IMR-90 (cell line): Measurements from ENCODE around the gene CTBP1. TPM values are rescaled to one million over a fixed set of nuclear protein-coding genes. Genes with fewer than 3 reads are reported as not detected.

Experiments used
- ATAC-seq: fragments of 200-7000 bp; cut with Tn5 transposase; 2 replicates; pipeline ENCODE4 v1.9.1; 2020; ENCODE audit warnings: low read depth, mild to moderate bottlenecking, moderate library complexity
- BruUV-seq: library from RNA; stranded (reverse); fragments of 400-500 nt; replicated peaks from 2 replicates; lab custom pipeline; 2021; lab: Mats Ljungman, UMichigan
- CTCF ChIA-PET: fragments of 300-600 bp; formaldehyde crosslinking; extraction: SDS; loops from one replicate; lab custom pipeline; 2021; ENCODE audit warnings: antibody characterized with exemption; lab: Yijun Ruan, JAX
- POLR2A ChIA-PET: fragments of 300-600 bp; sonication (Branson Sonifier 250); formaldehyde crosslinking; loops from one replicate; lab custom pipeline; 2022; ENCODE audit warnings: antibody characterized with exemption; ENCODE audit not compliant: unreplicated experiment; lab: Charles Lee
- DNase-seq: peaks from one replicate; pipeline ENCODE4 v3.0.0; 2013
- H2AFZ ChIP-seq: replicated peaks from 2 replicates; pipeline ENCODE3; 2013; ENCODE audit warnings: low read length, mild to moderate bottlenecking; ENCODE audit not compliant: poor library complexity
- H2AK5ac ChIP-seq: 2 replicates; pipeline ENCODE4 v1.6.1; 2013; ENCODE audit warnings: low read depth, low read length, inconsistent platforms
- H2AK9ac ChIP-seq: replicated peaks from 2 replicates; pipeline ENCODE3; 2013; ENCODE audit warnings: mild to moderate bottlenecking, low read depth, low read length, moderate library complexity; ENCODE audit not compliant: poor library complexity
- H2BK120ac ChIP-seq: 2 replicates; pipeline ENCODE4 v1.6.1; 2013; ENCODE audit warnings: low read depth, low read length, inconsistent platforms
- H2BK15ac ChIP-seq: 3 replicates; pipeline ENCODE4 v1.6.1; 2013; ENCODE audit warnings: low read depth, low read length, inconsistent platforms
- H2BK20ac ChIP-seq: 2 replicates; pipeline ENCODE4 v1.6.1; 2013; ENCODE audit warnings: low read depth, mild to moderate bottlenecking, inconsistent platforms, low read length, moderate library complexity
- H2BK5ac ChIP-seq: 2 replicates; pipeline ENCODE4 v1.6.1; 2013; ENCODE audit warnings: mild to moderate bottlenecking, low read depth, low read length, inconsistent platforms; ENCODE audit not compliant: poor library complexity, severe bottlenecking
- H3K14ac ChIP-seq: replicated peaks from 2 replicates; pipeline ENCODE4 v1.6.1; 2013; ENCODE audit warnings: low read depth, low read length, inconsistent platforms
- H3K18ac ChIP-seq: 2 replicates; pipeline ENCODE4 v1.6.1; 2013; ENCODE audit warnings: low read depth, low read length, control low read depth
- H3K23ac ChIP-seq: 2 replicates; pipeline ENCODE4 v1.6.1; 2013; ENCODE audit warnings: low read depth, low read length, inconsistent platforms
- H3K27ac ChIP-seq: 2 replicates; pipeline ENCODE4 v1.5.1; 2013; ENCODE audit warnings: mild to moderate bottlenecking, control low read depth, low read length; ENCODE audit not compliant: insufficient read depth
- H3K27me3 ChIP-seq: 2 replicates; pipeline ENCODE4 v1.6.1; 2013; ENCODE audit warnings: low read length; ENCODE audit not compliant: control insufficient read depth, insufficient read depth
- H3K36me3 ChIP-seq: 2 replicates; pipeline ENCODE4 v1.6.1; 2013; ENCODE audit warnings: low read length, mixed read lengths; ENCODE audit not compliant: control insufficient read depth, insufficient read depth
- H3K4ac ChIP-seq: 2 replicates; pipeline ENCODE4 v1.6.1; 2013; ENCODE audit warnings: low read depth, low read length, inconsistent platforms
- H3K4me1 ChIP-seq: 2 replicates; pipeline ENCODE4 v1.6.1; 2013; ENCODE audit warnings: low read length, mixed read lengths; ENCODE audit not compliant: control insufficient read depth, insufficient read depth
- H3K4me2 ChIP-seq: 2 replicates; pipeline ENCODE4 v1.6.1; 2013; ENCODE audit warnings: low read depth, mild to moderate bottlenecking, control low read depth, low read length, moderate library complexity
- H3K4me3 ChIP-seq: 2 replicates; pipeline ENCODE4 v1.5.1; 2013; ENCODE audit warnings: low read depth, mild to moderate bottlenecking, control low read depth, low read length, moderate library complexity; ENCODE audit not compliant: insufficient read depth
- H3K56ac ChIP-seq: 2 replicates; pipeline ENCODE4 v1.6.1; 2013; ENCODE audit warnings: low read length, inconsistent platforms; ENCODE audit not compliant: insufficient read depth; ENCODE audit errors: extremely low read depth
- H3K79me1 ChIP-seq, 2 experiments: 2 replicates each; pipeline ENCODE4 v1.6.1; 2013; ENCODE audit warnings: low read length in 2 of 2, inconsistent platforms in 1 of 2, low read depth in 1 of 2
- H3K9ac ChIP-seq: 2 replicates; pipeline ENCODE4 v1.6.1; 2013; ENCODE audit warnings: low read depth, low read length, control low read depth
- H3K9me1 ChIP-seq: 2 replicates; pipeline ENCODE4 v1.6.1; 2013; ENCODE audit warnings: low read length, inconsistent platforms; ENCODE audit not compliant: insufficient read depth
- H3K9me3 ChIP-seq: 2 replicates; pipeline ENCODE4 v1.6.1; 2013; ENCODE audit warnings: low read length; ENCODE audit not compliant: control insufficient read depth, insufficient read depth
- H4K20me1 ChIP-seq: 2 replicates; pipeline ENCODE4 v1.6.1; 2013; ENCODE audit warnings: low read length, inconsistent platforms; ENCODE audit not compliant: insufficient read depth
- H4K5ac ChIP-seq: 2 replicates; pipeline ENCODE4 v1.6.1; 2013; ENCODE audit warnings: mild to moderate bottlenecking, low read depth, low read length, control low read depth
- H4K8ac ChIP-seq, 2 experiments: 2 replicates each; pipeline ENCODE4 v1.6.1; 2013; ENCODE audit warnings: low read depth in 2 of 2, low read length in 2 of 2, control low read depth in 1 of 2, inconsistent platforms in 1 of 2
- H4K91ac ChIP-seq: 2 replicates; pipeline ENCODE4 v1.6.1; 2013; ENCODE audit warnings: low read depth, low read length, inconsistent platforms; ENCODE audit not compliant: insufficient read depth
- BHLHE40 ChIP-seq: fragments of 150-350 bp; IDR thresholded peaks from 2 replicates; pipeline ENCODE4 v1.6.1; 2016; ENCODE audit warnings: mild to moderate bottlenecking, low read depth, low read length
- CEBPB ChIP-seq: IDR thresholded peaks from 2 replicates; pipeline ENCODE4 v1.6.1; 2012; ENCODE audit warnings: low read depth, low read length, improper control_type of control experiment
- CHD1 ChIP-seq: IDR thresholded peaks from 2 replicates; pipeline ENCODE4 v1.6.1; 2012; ENCODE audit warnings: low read depth, low read length, improper control_type of control experiment
- FOS ChIP-seq: fragments of 150-350 bp; IDR thresholded peaks from 2 replicates; pipeline ENCODE4 v1.6.1; 2016; ENCODE audit warnings: low read depth, low read length
- MAFK ChIP-seq: IDR thresholded peaks from 2 replicates; pipeline ENCODE4 v1.6.1; 2012; ENCODE audit warnings: low read depth, low read length, improper control_type of control experiment
- MAZ ChIP-seq: IDR thresholded peaks from 2 replicates; pipeline ENCODE4 v1.6.1; 2012; ENCODE audit warnings: low read depth, mild to moderate bottlenecking, low read length, improper control_type of control experiment, moderate library complexity, borderline replicate concordance
- MXI1 ChIP-seq: IDR thresholded peaks from 2 replicates; pipeline ENCODE4 v1.6.1; 2012; ENCODE audit warnings: low read depth, mild to moderate bottlenecking, low read length, moderate library complexity, borderline replicate concordance
- NFE2L2 ChIP-seq: fragments of 150-350 bp; IDR thresholded peaks from 2 replicates; pipeline ENCODE4 v1.6.1; 2016; ENCODE audit warnings: low read depth, mild to moderate bottlenecking, low read length
- POLR2A ChIP-seq: IDR thresholded peaks from 2 replicates; pipeline ENCODE4 v1.6.1; 2012; ENCODE audit warnings: mild to moderate bottlenecking, low read depth, low read length
- RAD21 ChIP-seq: IDR thresholded peaks from 2 replicates; pipeline ENCODE4 v1.6.1; 2012; ENCODE audit warnings: low read length, improper control_type of control experiment
- SMC3 ChIP-seq: fragments of 150-350 bp; IDR thresholded peaks from 2 replicates; pipeline ENCODE4 v1.6.1; 2016; ENCODE audit warnings: low read depth, mild to moderate bottlenecking, antibody characterized with exemption, low read length, moderate library complexity
- WGBS, 2 experiments: methylation state at CpG; one replicate each; pipeline versions ENCODE4 v1.1.5 to v1.1.7; 2013; ENCODE audit warnings: missing lambda C conversion rate in 2 of 2; ENCODE audit not compliant: insufficient read length in 1 of 2; ENCODE audit errors: extremely low coverage in 2 of 2; 5-methylcytosine and 5-hydroxymethylcytosine counted together
- dilution Hi-C: fragments of 300-500 bp; cut with HindIII; formaldehyde crosslinking; loops from one replicate; pipeline ENCODE4 v1.14.3; 2018; ENCODE audit warnings: low sequenced_read_pairs; ENCODE audit not compliant: unreplicated experiment
- in situ Hi-C: fragments of 300-500 bp; cut with MboI; formaldehyde crosslinking; loops from 3 replicates; pipeline ENCODE4 v1.14.3; 2019; ENCODE audit warnings: low sequenced_read_pairs, inconsistent platforms, mixed read lengths
- intact Hi-C: fragments of 100-400 bp; cut with micrococcal nuclease; formaldehyde crosslinking; loops from 2 replicates; pipeline ENCODE4 v1.10.0; 2022
- polyA plus RNA-seq, 3 experiments: library from polyadenylated mRNA; depleted of rRNA; stranded (reverse); fragments of >200 nt; gene quantifications; 2 replicates each; pipeline ENCODE4 v1.2.3, GENCODE V29; 2012; ENCODE audit warnings: low replicate concordance in 1 of 3
- total RNA-seq: library from RNA; depleted of rRNA; stranded (reverse); fragments of >200 nt; gene quantifications from 2 replicates; pipeline ENCODE4 v1.2.3, GENCODE V29; 2012
- TF ChIP-seq, protein P1 (sequence below): conservative IDR thresholded peaks from 2 replicates; pipeline ENCODE4 v1.5.1; 2012; ENCODE audit warnings: mild to moderate bottlenecking, low read depth, low read length, improper control_type of control experiment
- TF ChIP-seq, protein P2 (sequence below): fragments of 150-350 bp; IDR thresholded peaks from 2 replicates; pipeline ENCODE4 v1.6.1; 2017; ENCODE audit warnings: mild to moderate bottlenecking, antibody characterized with exemption, low read length, low read depth

CTBP1 gene
- total and polyA plus RNA-seq, 2 of the 4 experiments (the other 2 are of a cell fraction): 147 to 212 TPM

DNA sequence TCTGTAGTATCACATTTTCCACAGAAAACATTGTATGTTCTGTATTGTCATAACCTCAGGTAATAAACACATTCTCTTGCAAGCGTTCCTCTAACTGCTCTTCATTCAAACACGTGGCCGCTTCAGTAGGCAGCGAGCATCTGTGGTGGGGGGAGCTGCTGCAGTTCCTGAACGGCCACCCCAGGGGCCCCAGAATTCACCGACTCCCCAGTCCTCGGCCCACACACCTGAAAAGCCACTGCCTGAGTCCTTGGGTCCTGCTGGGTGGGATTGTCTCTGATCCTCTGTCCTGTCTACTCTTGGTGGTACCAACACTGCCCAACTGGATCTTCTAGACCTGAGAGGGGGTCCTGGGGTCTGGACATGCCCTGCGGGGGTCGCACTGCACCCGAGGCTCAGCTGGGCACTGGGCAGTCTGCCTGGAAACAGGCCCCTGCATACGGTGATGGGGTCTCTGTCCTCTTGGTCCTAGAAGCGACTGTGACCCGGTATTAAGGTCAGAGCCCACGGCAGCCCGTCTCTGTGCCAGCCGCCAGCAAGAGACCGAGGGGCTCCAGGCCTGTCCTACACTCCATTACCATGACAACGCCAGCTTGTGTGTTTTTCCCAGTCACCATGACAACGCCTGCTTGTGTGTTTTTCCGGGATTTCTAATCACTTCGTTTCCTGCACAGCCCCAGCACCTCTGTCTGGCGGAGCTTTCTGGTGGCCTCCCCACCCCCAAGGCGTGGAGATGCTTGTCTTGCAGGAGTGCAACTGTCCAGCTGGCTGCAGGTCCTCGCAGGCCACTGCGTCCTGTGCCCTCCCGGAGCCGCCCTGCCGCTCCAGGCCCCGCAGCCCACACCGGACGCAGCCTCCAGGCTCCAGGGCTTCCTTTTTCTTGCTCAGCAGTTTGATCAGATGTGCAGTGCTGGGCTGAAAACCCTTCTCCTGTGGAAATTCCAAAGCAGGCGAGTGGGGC lies 16.0 kb downstream of the CTBP1 start (continued):
- TF ChIP-seq CHD1: no peak
- no peak for TF ChIP-seq BHLHE40

DNA sequence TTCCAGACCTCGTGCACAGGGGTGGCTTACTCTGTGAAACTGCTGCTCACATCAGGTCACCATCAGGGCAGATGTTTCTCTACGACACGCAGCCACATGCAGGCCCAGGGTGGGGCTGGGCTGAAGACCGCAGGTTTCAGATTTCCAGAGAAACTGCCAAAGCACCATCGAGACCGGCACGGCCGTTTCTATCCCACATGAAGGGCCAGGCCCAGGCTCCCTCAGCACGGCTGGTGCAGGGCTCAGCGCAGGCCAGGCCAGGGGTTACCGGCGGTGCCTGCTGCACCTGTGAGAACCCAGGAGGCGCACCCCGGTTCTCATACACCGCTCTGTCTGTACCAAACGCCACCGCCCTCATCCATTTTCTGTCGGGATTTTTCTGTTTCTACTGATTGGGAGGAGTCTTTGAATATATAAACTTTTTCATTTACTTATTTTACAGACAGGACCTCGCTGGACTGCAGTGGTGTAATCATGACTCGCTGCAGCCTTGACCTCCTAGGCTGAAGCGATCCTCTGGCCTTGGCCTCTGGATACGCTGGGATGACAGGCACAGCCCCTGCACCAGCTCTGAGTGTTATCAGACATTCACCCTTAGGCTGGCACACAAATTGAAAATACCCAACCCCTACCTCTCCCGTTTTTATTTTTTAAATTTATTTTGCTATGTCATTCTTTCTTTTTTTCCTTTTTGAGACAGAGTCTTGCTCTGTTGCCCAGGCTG lies 17.1 kb downstream of the CTBP1 start:
- peaks cover 11% of the 10 kb centered on the region; the same call in 1 of the 2 replicates for H3K9me1 ChIP-seq
- no peak overlapping the region for H2AK9ac ChIP-seq
- H3K23ac ChIP-seq: no peak overlapping the region
- no peak overlapping the region for H3K18ac ChIP-seq
- no peak for ATAC-seq
- no peak overlapping the region for H3K9ac ChIP-seq
- in situ Hi-C loops: no loop called here
- no peak overlapping the region for H2BK120ac ChIP-seq
- H3K9me3 ChIP-seq: no peaks in the 10 kb centered on the region
- DNase-seq: no peak
- WGBS, 2 experiments: 91% methylated on average over 15 of the region's 23 CpGs; no CpG with 5 or more reads in 1 of the 2 experiments
- H4K20me1 ChIP-seq: peaks cover 56% of the 10 kb centered on the region
- peaks cover 11 to 74% of the 10 kb centered on the region in 2 experiments for H3K79me1 ChIP-seq
- ChIA-PET CTCF (no interaction called here), POLR2A (no interaction called here)
- H2BK15ac ChIP-seq: no peak overlapping the region
- no peak overlapping the region for H2AK5ac ChIP-seq
- no peak overlapping the region for H2AFZ ChIP-seq
- H4K8ac ChIP-seq: no peak overlapping the region
- no peak overlapping the region for H4K5ac ChIP-seq
- intact Hi-C loops: no loop called here
- no peak overlapping the region for H3K14ac ChIP-seq
- H3K56ac ChIP-seq: no peak overlapping the region
- dilution Hi-C loops: no loop called here
- BruUV-seq: no TSS peak
- H2BK20ac ChIP-seq: no peak overlapping the region
- no peaks in the 10 kb centered on the region for H3K27me3 ChIP-seq
- H3K4me2 ChIP-seq: no peak overlapping the region
- H4K91ac ChIP-seq: no peak overlapping the region
- H2BK5ac ChIP-seq: no peak overlapping the region
- peaks cover 12% of the 10 kb centered on the region for H3K4me1 ChIP-seq
- peaks cover 84% of the 10 kb centered on the region for H3K36me3 ChIP-seq
- no peak overlapping the region for H3K4me3 ChIP-seq
- no peak overlapping the region for H3K27ac ChIP-seq
- H3K4ac ChIP-seq: no peak overlapping the region
- TF ChIP-seq, protein P1, sequence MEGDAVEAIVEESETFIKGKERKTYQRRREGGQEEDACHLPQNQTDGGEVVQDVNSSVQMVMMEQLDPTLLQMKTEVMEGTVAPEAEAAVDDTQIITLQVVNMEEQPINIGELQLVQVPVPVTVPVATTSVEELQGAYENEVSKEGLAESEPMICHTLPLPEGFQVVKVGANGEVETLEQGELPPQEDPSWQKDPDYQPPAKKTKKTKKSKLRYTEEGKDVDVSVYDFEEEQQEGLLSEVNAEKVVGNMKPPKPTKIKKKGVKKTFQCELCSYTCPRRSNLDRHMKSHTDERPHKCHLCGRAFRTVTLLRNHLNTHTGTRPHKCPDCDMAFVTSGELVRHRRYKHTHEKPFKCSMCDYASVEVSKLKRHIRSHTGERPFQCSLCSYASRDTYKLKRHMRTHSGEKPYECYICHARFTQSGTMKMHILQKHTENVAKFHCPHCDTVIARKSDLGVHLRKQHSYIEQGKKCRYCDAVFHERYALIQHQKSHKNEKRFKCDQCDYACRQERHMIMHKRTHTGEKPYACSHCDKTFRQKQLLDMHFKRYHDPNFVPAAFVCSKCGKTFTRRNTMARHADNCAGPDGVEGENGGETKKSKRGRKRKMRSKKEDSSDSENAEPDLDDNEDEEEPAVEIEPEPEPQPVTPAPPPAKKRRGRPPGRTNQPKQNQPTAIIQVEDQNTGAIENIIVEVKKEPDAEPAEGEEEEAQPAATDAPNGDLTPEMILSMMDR: no peak
- TF ChIP-seq MAFK: no peak
- TF ChIP-seq CHD1: no peak
- no peak for TF ChIP-seq CEBPB
- no peak for TF ChIP-seq SMC3
- TF ChIP-seq MXI1: no peak
- TF ChIP-seq POLR2A: no peak
- TF ChIP-seq, protein P2, sequence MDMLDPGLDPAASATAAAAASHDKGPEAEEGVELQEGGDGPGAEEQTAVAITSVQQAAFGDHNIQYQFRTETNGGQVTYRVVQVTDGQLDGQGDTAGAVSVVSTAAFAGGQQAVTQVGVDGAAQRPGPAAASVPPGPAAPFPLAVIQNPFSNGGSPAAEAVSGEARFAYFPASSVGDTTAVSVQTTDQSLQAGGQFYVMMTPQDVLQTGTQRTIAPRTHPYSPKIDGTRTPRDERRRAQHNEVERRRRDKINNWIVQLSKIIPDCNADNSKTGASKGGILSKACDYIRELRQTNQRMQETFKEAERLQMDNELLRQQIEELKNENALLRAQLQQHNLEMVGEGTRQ: no peak
- TF ChIP-seq MAZ: no peak
- TF ChIP-seq NFE2L2: no peak
- no peak for TF ChIP-seq FOS
- no peak for TF ChIP-seq RAD21
